CD4-positive, alpha-beta T cell treated with Interleukin-6 for 4 hours (primary cell): ENCODE data around the gene SLC25A22.
A peak's percentile ranks its signal among the peaks of the same experiment; 100 is the strongest.

ENCODE experiments used
- DNase-seq: peaks from one replicate; pipeline ENCODE4 v3.0.0-alpha.2; 2020; ENCODE audit warnings: mixed read lengths

The SLC25A22 gene

GRCh38 chr11:770642-771616 is 27.2 kb downstream of the SLC25A22 start:
- DNase-seq = no peak

GRCh38 chr11:769887-770641 is 28.0 kb downstream of the SLC25A22 start:
- no peak for DNase-seq

DNA sequence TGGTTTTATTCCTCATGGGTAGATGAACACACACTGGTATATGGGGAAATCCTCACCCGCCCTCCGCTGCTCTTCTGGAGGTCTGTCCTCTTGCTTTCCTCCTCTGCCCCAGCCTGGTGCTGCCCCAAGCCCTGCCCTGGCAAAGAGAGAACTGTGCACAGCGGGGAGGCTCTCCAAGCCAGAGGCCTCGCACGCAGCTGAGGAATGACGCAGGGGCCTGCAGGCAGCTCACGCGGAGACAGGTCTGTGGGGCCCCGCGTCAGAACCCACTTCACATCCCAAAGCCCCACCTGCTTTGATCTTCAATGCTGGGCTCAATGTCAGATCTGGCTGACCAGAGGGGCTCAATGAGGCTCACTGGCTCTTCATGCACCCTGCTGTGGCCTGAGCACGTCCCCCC is 30.8 kb downstream of the SLC25A22 start:
- no peak for DNase-seq

GRCh38 chr11:766936-767210 is 31.2 kb downstream of the SLC25A22 start:
- DNase-seq = no peak

DNA sequence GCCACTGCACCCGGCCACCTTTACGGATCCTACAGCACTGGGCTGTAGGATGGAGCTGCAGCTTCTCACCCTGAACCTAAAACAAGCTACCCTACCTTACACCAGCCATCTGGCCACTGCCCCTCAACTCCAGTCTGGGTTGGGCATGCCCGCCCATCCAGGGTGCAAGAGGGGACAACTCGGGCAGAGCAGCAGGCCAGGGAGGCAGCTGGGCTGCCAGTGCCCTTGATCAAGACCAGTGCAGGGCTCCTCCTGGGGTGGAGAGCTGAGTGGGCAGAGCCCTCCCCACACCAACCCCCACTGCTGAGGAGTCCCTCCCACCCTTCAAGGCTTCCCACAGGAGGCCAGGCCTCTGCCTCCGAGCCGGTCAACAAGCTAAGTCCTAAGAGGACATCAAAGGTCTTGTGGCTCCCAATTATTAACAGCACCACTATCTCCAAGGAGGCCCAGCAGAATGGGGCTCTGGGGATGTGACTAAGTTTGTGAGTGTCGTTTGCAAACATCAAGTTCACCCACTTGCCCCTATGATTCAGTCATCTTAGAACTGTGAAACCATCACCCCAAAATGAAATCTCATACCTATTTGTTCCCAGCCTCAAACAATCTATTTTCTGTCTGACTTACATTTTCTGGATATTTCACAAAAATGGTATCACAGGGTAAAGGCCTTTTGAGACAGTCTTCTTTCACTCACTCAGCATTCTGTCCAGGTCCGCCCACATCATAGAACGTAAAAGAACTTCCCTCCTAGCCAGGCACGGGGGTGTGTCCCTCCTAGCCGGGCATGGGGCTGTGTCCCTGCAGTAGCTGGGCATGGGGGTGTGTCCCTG is 31.8 kb downstream of the SLC25A22 start:
- no peak for DNase-seq

DNA sequence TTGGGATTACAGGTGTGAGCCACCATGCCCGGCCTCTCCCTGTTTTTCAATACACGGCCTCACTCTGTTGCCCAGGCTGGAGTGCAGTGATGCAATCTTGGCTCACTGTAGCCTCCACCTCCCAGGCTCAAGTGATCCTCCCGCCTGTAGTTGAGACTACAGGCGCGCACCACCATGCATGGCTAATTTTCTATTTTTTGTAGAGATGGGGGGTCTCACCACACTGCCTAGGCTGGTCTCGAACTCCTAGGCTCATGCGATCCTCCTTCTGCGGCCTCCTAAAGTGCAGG is 32.3 kb downstream of the SLC25A22 start:
- DNase-seq = no peak

GRCh38 chr11:765025-765801 is 32.9 kb downstream of the SLC25A22 start:
- DNase-seq = peak; percentile 74

DNA sequence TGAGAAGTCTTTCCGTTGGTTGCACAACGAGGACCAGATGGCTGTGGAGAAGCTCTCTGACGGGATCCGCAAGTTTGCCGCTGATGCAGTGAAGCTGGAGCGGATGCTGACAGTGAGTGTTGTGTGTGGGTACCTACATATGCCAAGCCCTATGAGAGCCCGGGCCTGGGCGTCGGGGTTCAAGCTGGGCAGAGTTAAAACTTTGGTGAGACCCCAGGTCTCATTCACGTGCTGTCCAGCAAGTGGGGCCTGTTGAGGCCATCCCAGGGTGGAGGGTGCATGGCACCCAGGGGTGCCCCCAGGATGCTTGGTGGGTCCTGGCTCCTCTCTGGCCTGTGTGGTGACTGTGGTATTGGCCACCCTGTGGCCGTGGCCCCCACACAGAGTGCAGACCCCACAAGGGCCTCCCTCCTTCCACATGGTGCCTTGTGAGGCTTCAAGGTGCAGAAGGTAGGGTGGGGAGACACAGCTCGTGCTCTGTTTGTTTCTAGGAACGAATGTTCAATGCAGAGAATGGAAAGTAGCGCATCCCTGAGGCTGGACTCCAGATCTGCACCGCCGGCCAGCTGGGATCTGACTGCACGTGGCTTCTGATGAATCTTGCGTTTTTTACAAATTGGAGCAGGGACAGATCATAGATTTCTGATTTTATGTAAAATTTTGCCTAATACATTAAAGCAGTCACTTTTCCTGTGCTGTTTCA is 33.6 kb downstream of the SLC25A22 start:
- DNase-seq = no peak

DNA sequence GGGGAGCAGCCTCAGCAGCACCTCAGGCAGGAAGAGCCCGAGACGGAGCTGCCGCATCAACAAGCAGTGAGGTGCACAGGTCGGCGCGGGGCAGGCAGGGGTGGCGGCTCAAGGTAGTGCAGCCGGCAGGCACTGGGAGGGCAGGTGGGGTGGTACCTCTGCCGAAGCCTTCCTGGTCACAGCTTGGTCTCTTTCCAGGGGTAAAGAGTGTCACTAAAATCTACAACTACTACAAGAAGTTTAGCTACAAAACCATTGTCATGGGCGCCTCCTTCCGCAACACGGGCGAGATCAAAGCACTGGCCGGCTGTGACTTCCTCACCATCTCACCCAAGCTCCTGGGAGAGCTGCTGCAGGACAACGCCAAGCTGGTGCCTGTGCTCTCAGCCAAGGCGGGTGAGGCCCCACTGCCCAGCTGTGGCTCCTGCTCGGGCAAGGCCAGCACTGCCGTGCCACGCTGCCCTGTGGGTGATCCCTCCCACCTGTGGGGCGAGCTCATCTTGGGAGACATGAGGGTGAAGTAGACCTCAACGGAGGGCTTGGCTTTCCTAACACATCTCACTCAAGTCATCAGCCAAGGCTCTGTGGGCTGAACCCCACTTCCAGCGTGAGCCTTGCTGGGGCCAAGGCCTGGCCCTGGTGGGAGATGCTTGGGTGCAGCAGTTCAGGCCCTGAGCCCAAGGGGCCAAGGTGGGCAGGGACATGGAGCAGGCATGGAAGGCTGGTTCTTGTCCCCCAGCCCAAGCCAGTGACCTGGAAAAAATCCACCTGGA is 34.3 kb downstream of the SLC25A22 start:
- no peak for DNase-seq

- DNase-seq = no peak
Observed at GRCh38 chr11:763073-763463, 35.0 kb downstream of the SLC25A22 start.

GRCh38 chr11:762421-763072 is 35.5 kb downstream of the SLC25A22 start:
- peak; percentile 30 for DNase-seq

DNA sequence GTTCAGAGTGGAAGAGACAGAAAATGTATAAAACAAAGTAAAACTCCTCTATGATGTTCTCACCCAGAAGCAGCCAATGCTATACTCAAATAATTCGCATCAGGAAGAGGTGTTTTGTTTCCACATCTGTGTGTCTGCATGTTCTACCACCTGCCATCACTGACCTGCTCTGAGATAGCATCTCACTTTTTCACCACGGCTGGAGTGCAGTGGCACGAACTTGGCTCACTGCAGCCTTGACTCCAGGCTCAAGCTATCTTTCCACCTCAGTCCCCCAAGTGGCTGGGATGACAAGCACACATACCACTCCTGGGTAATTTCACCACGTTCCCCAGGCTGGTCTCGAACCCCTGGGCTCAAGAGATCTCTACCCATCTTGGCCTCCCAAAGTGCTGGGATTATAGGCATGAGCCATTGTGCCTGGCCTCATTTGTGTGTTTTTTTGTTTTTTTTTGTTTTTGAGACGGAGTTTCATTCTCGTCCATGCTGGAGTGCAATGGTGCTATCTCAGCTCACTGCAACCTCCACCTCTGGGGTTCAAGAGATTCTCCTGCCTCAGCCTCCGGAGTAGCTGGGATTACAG is 36.5 kb downstream of the SLC25A22 start:
- no peak for DNase-seq

DNA sequence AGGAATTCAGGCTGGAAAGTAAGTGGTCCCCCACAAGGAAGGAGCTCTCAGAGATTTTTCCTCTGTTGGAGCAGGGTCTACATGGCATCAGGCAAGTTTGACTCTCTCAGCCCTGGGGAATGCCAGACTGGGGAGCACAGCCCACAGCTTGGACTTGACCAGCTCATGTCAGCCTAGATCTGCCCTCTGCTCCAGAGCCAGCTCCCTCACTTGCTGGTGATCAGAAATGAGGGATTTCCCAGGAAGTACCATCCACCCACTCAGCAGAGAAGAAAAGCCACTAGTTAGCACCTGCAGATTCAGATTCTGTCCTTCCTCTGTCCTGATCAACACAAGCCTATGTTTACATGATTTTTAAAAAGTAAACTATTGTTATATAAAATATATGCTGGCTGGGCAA is 37.8 kb downstream of the SLC25A22 start:
- no peak for DNase-seq

- no peak for DNase-seq
Observed at GRCh38 chr11:749731-750130, 48.4 kb downstream of the SLC25A22 start.

- DNase-seq = no peak
Observed at GRCh38 chr11:748007-748359, 50.1 kb downstream of the SLC25A22 start.

GRCh38 chr11:747158-748006 is 50.7 kb downstream of the SLC25A22 start, which contains the start of gene TALDO1:
Gene TALDO1 (plus strand): TSS chr11:747464. CDS start chr11:747482, 18 bp downstream.
- peak; percentile 89 for DNase-seq

DNA sequence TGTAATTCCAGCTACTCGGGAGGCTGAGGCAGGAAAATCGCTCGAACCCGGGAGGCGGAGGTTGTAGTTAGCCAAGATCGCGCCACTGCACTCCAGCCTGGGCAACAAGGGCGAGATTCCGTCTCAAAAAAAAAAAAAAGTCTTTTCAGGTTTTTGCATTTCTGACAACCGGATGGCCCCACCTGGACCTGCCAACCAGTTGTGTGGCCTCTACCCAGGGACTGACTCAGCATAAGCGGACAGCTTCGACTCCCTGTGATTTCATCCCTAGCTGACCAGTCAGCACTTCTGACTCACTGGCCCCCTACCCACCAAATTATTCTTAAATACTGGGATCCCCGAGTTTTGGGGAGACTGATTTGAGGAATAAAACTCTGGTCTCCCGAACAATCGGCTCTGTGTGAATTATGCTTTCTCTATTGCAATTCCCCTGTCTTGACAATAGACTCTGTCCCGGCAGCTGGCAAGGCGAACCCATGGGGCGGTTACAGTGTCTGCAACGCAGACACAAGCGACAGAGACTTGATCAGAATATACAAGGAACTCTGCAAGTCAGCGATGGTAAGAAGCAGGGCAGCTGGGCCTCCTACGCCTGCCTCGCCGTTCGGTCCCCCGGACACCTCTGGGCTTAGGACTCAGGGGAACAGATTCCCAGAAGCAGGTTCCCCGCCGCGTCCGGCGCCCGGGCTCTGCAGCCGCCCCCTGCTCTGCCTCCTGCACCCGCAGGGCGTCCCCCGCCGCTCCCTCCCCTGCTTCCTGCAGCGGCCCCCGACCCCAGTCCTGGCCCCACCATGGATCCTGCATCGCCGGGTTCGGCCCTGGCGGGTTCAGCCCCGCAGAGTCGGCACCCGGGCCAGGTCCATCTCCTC is 51.6 kb downstream of the SLC25A22 start:
- DNase-seq = peak; percentile 44

DNA sequence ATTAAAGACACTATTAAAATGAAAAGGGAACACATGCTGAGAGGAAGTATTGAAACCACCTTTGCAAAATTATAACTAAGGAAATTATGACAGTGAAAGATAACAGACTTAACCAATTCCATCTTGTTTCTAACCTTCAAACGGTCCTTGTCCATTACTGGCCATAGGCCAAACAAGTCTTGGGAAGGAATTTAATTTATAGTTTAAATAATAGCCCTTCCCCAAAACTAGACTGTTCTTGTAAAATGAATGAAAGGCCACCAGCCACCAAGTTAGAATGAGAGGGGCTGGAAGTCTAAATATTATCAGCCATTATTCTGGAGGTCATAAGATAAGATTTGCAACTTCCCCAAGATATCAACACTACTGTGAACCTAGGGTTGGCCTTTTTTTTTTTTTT is 52.7 kb downstream of the SLC25A22 start:
- no peak for DNase-seq
